ENCODE data around the gene POLR3H. TPM values are rescaled to one million over a fixed set of nuclear protein-coding genes. Genes with fewer than 3 reads are reported as not detected.

POLR3H gene
- polyA plus RNA-seq, 1 donor (not counting 4 experiments of a cell fraction or from before 2014, with no cell fraction given): 44.7 TPM

GRCh38 chr22:41535244-41535643 lies 9.0 kb downstream of the POLR3H start:
- no peaks in the 10 kb centered on the region for H3K4me1 ChIP-seq (ENCODE audit: control insufficient read depth, extremely low read depth, insufficient read depth, low read length)
- H2AFZ ChIP-seq (ENCODE audit: control insufficient read depth, low read length): no peak overlapping the region
- no peak for DNase-seq (ENCODE audit: low read depth, low spot score)
- no peak overlapping the region for H3K9ac ChIP-seq (ENCODE audit: control insufficient read depth, extremely low read depth, insufficient read depth, low read length)
- TF ChIP-seq CTCF (optimal IDR thresholded peaks at IDR 0.05 in 1 of 3, IDR thresholded peaks at IDR 0.05 in 1 of 3, conservative IDR thresholded peaks at IDR 0.05 in 1 of 3; ENCODE audit: extremely low read depth in 1 of 3, insufficient read depth in 2 of 3, low read length in 3 of 3) (peak in 2 of 3 experiments; percentile 21 to 22), EZH2 (IDR thresholded peaks at IDR 0.05; ENCODE audit: low read length) (no peak)
- dilution Hi-C loops (cut with MboI; ENCODE audit: extremely low pct_ligation_motif_present, low sequenced_read_pairs): no loop called here
- no peaks in the 10 kb centered on the region for H3K27me3 ChIP-seq (ENCODE audit: control insufficient read depth, extremely low read depth, insufficient read depth, low read length)
- no peak overlapping the region for H3K4me2 ChIP-seq (ENCODE audit: control insufficient read depth, extremely low read depth, insufficient read depth, low read depth, low read length)
- no peak overlapping the region for H3K27ac ChIP-seq (ENCODE audit: control insufficient read depth, insufficient read depth, low read length)
- H4K20me1 ChIP-seq (ENCODE audit: control insufficient read depth, extremely low read depth, insufficient read depth, low read length): peaks cover 2% of the 10 kb centered on the region
- peaks cover 36 to 41% of the 10 kb centered on the region in 2 experiments for H3K36me3 ChIP-seq (ENCODE audit: control insufficient read depth in 2 of 2, extremely low read depth in 1 of 2, insufficient read depth in 2 of 2, low read length in 2 of 2)
- no peaks in the 10 kb centered on the region for H3K9me1 ChIP-seq (ENCODE audit: control insufficient read depth, extremely low read depth, insufficient read depth, low read length)
- H3K9me3 ChIP-seq (ENCODE audit: control insufficient read depth, low read depth, low read length): no peaks in the 10 kb centered on the region
- no peak for FAIRE-seq
- no peak overlapping the region for H3K4me3 ChIP-seq (ENCODE audit: control insufficient read depth in 2 of 3, extremely low read depth in 1 of 3, insufficient read depth in 2 of 3, low read depth in 1 of 3, low read length in 3 of 3)
- peaks cover 37% of the 10 kb centered on the region for H3K79me2 ChIP-seq (ENCODE audit: control insufficient read depth, insufficient read depth, low read length)

- Histone ChIP-seq H4K20me1 (ENCODE audit: control insufficient read depth, extremely low read depth, insufficient read depth, low read length) (peaks cover 2% of the 10 kb centered on the region), H3K4me3 (ENCODE audit: control insufficient read depth in 2 of 3, extremely low read depth in 1 of 3, insufficient read depth in 2 of 3, low read depth in 1 of 3, low read length in 3 of 3) (no peak overlapping the region), H3K9ac (ENCODE audit: control insufficient read depth, extremely low read depth, insufficient read depth, low read length) (no peak overlapping the region)
These were observed 10.1 kb downstream of the POLR3H start for GRCh38 chr22:41534219-41534618.

More at GRCh38 chr22:41534219-41534618, 10.1 kb downstream of the POLR3H start:
- no peaks in the 10 kb centered on the region for H3K9me1 ChIP-seq (ENCODE audit: control insufficient read depth, extremely low read depth, insufficient read depth, low read length)
- no peaks in the 10 kb centered on the region for H3K9me3 ChIP-seq (ENCODE audit: control insufficient read depth, low read depth, low read length)
- no peak for DNase-seq (ENCODE audit: low read depth, low spot score)
- H2AFZ ChIP-seq (ENCODE audit: control insufficient read depth, low read length): no peak overlapping the region
- no peak for FAIRE-seq
- H3K36me3 ChIP-seq (ENCODE audit: control insufficient read depth in 2 of 2, extremely low read depth in 1 of 2, insufficient read depth in 2 of 2, low read length in 2 of 2): peaks cover 35 to 39% of the 10 kb centered on the region in 2 experiments
- dilution Hi-C loops (cut with MboI; ENCODE audit: extremely low pct_ligation_motif_present, low sequenced_read_pairs): no loop called here
- no peaks in the 10 kb centered on the region for H3K27me3 ChIP-seq (ENCODE audit: control insufficient read depth, extremely low read depth, insufficient read depth, low read length)
- H3K27ac ChIP-seq (ENCODE audit: control insufficient read depth, insufficient read depth, low read length): no peak overlapping the region
- H3K79me2 ChIP-seq (ENCODE audit: control insufficient read depth, insufficient read depth, low read length): peaks cover 29% of the 10 kb centered on the region
- TF ChIP-seq EZH2 (IDR thresholded peaks at IDR 0.05; ENCODE audit: low read length): no peak
- no peak for TF ChIP-seq CTCF (optimal IDR thresholded peaks at IDR 0.05 in 1 of 3, IDR thresholded peaks at IDR 0.05 in 1 of 3, conservative IDR thresholded peaks at IDR 0.05 in 1 of 3; ENCODE audit: extremely low read depth in 1 of 3, insufficient read depth in 2 of 3, low read length in 3 of 3)
- H3K4me1 ChIP-seq (ENCODE audit: control insufficient read depth, extremely low read depth, insufficient read depth, low read length): no peaks in the 10 kb centered on the region
- no peak overlapping the region for H3K4me2 ChIP-seq (ENCODE audit: control insufficient read depth, extremely low read depth, insufficient read depth, low read depth, low read length)
